HG03442 (cell line): ENCODE measurements around the gene CADPS2.
"Not testable (repeated sequence)": the region's sequence is repeated elsewhere in the genome, so short reads cannot be mapped to it uniquely, and the experiment has no call there.

Source experiments
- ATAC-seq: cut with Tn5 transposase; IDR thresholded peaks from one replicate; pipeline ENCODE4 v1.9.1; 2021; ENCODE audit warnings: mild to moderate bottlenecking, moderate library complexity; ENCODE audit not compliant: unreplicated experiment

CADPS2 gene

DNA sequence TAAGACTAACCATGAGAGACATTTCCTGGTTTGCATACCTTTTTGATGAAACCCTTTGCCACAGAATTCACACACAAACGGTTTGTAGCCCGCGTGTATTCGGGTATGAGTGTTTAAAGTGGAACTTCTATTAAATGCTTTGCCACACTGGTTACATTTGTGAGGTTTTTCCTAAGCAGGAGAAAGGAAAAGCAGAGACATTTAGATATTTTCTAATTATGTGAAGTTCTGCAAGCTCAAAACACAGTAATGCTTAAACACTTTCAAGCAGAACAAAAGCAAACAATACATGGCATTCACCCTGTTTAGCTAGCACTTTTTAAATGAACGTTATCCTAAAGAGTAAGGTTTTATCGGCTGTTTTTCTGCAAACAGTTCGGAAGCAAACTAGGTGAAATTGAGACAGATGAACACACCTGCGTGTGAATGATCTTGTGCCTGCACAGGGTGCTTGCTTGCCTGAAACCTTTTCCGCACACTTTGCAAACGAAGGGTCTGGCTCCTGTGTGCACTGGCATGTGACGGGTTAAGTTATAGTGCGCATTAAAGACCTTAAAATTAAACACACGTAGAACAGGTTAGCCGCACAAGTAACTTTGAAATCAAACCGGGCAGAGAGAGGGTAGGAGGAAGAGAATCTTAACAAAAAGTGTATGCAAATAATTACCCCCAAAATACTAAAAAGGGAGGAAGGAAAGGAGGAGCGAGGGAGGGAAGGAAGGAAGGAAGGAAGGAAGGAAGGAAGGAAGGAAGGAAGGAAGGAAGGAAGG is 583.3 kb downstream of the CADPS2 start:
- no peak for ATAC-seq

- no peak for ATAC-seq
These were observed 584.2 kb downstream of the CADPS2 start for GRCh38 chr7:122301858-122302760.

DNA sequence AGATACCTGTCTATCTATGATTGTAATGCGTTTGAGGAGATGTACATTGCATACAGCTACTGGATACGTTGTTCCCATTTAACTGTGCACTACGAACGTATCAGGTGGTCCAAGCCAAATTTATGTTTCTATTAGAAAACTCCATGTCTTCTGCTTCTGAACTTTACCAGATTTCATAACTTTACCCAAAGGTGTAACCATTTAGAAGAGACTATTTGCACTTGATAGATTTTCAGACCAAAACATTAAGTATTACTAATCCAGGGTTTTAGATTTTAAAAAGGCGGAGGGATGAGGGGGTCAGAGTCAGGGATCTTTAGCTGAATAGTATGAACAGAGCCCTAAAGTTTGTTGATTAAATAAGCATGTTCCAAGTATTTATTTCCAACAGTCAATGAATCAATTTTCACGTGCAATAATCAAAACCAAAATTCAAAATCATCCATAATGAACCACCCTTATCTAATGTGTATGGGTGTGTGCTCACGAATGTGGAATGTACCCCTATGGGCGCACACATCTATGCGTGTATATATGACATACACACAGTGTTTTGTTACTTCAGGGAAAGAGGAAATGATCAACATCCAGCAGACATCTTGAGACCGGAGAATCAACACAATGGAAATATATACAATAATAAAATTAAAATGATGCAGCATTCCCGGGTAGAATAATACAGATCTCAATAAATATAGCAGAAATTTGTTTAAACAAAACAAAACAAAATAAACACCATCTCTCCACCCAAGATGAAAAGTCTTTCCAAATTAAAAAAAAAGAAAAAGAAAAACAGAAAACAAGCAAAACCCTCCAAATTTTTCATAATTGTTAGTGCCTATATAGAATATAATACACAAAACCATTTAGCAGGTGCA is 585.1 kb downstream of the CADPS2 start:
- no peak for ATAC-seq

GRCh38 chr7:122300211-122300932 is 585.9 kb downstream of the CADPS2 start:
- no peak for ATAC-seq

- no peak for ATAC-seq
These were observed 586.5 kb downstream of the CADPS2 start for GRCh38 chr7:122299624-122300210.

- ATAC-seq: no peak
These were observed 587.6 kb downstream of the CADPS2 start for GRCh38 chr7:122298618-122299017.

GRCh38 chr7:122298131-122298530 is 588.1 kb downstream of the CADPS2 start:
- no peak for ATAC-seq

GRCh38 chr7:122291189-122291588 is 595.1 kb downstream of the CADPS2 start:
- no peak for ATAC-seq

- no peak for ATAC-seq
These were observed 595.8 kb downstream of the CADPS2 start for GRCh38 chr7:122290476-122290875.

DNA sequence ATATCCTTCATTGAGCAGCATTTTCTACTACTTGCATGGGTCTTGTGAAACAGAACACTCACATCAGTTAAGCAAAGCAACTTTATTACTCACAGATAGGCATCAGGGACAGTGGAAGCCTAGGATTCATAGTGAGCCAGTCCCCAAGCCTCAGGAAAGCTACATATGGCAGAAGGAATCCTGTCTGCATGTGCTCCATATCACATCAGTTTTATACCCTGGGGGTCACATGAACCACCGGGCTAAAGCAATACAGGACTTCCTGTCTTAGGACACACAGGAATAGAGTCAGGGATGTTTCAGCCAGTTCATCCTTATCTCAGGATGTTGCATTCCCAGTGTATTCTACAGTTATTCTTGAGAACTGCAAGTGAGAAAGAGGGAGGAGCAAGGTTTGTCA is 596.8 kb downstream of the CADPS2 start:
- no peak for ATAC-seq

GRCh38 chr7:122284608-122285007 is 601.7 kb downstream of the CADPS2 start:
- ATAC-seq: not testable (repeated sequence)

DNA sequence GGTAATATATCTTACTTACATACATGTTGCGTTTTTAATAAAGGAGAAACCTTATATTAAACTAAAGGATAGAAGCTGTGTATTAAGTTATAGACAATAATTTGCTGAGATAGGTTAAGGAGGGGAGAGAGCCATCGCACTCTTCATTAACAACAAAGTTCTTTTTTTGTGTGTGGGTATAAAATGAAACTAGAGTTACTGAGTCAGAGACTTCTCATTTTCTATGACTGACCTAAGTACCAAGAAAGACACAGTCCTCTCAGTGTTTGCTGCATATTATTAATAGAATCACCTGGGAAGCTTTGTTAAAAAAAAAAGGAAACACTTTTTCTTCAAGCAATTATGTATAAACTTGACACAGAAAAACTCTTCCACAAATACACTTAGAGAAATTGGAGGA is 613.1 kb downstream of the CADPS2 start:
- ATAC-seq: peak; percentile 47

- no peak for ATAC-seq
These were observed 617.0 kb downstream of the CADPS2 start for GRCh38 chr7:122269241-122269640.
